Subcutaneous adipose tissue (tissue), 4 donors: ENCODE data around the gene DNAJC3. TPM values are rescaled to one million over a fixed set of nuclear protein-coding genes. Genes with fewer than 3 reads are reported as not detected.

Experiments
- CTCF ChIP-seq: fragments of 450-650 bp; IDR thresholded peaks from one replicate; pipeline ENCODE4 v1.5.1; 2016; ENCODE audit warnings: low read depth, mild to moderate bottlenecking, control low read depth, antibody characterized with exemption, moderate library complexity
- total RNA-seq, 4 donors: library from RNA; depleted of rRNA; stranded (reverse); fragments of >200 nt; gene quantifications; one replicate each; pipeline ENCODE4 v1.1.0, GENCODE V29; 2016

DNAJC3 gene
- total RNA-seq, 4 donors from 2014 or later = 36.4 to 85.8 (median 51.7) TPM

- no peak for TF ChIP-seq CTCF
These were observed 114.3 kb downstream of the DNAJC3 start for GRCh38 chr13:95791084-95791722.

GRCh38 chr13:95793018-95793555 lies 116.1 kb downstream of the DNAJC3 start:
- no peak for TF ChIP-seq CTCF

- TF ChIP-seq CTCF = no peak
These were observed 116.8 kb downstream of the DNAJC3 start for GRCh38 chr13:95793781-95794180.

GRCh38 chr13:95797016-95797415 lies 120.1 kb downstream of the DNAJC3 start:
- TF ChIP-seq CTCF = no peak

- TF ChIP-seq CTCF = no peak
These were observed 123.5 kb downstream of the DNAJC3 start for GRCh38 chr13:95800436-95800835.

GRCh38 chr13:95801825-95802224 lies 124.9 kb downstream of the DNAJC3 start:
- no peak for TF ChIP-seq CTCF

GRCh38 chr13:95805921-95806320 lies 129.0 kb downstream of the DNAJC3 start:
- no peak for TF ChIP-seq CTCF
